Ectodermal cell (in vitro differentiated cells): ENCODE results near the gene AANAT.

ENCODE experiments used
- H3K27ac ChIP-seq: 2 replicates; pipeline ENCODE4 v1.7.0; 2013; ENCODE audit warnings: mild to moderate bottlenecking, low read depth, low read length; ENCODE audit not compliant: insufficient read depth, poor library complexity, severe bottlenecking
- H3K27me3 ChIP-seq: 2 replicates; pipeline ENCODE4 v1.7.0; 2013; ENCODE audit warnings: mild to moderate bottlenecking, low read length; ENCODE audit not compliant: insufficient read depth, control insufficient read depth, poor library complexity, severe bottlenecking
- H3K36me3 ChIP-seq: one replicate; pipeline ENCODE4 v1.7.0; 2013; ENCODE audit warnings: low read length; ENCODE audit not compliant: control insufficient read depth, insufficient read depth
- H3K4me1 ChIP-seq: one replicate; pipeline ENCODE4 v1.7.0; 2013; ENCODE audit warnings: low read length; ENCODE audit not compliant: control insufficient read depth, insufficient read depth
- H3K4me3 ChIP-seq: 2 replicates; pipeline ENCODE4 v1.7.0; 2013; ENCODE audit warnings: low read depth, low read length, control low read depth; ENCODE audit not compliant: insufficient read depth
- H3K9me3 ChIP-seq: 2 replicates; pipeline ENCODE4 v1.7.0; 2013; ENCODE audit warnings: mild to moderate bottlenecking, low read length, moderate library complexity; ENCODE audit not compliant: control insufficient read depth
- WGBS, 2 experiments: methylation state at CpG; one replicate each; pipeline ENCODE4 v1.1.7; 2013; ENCODE audit warnings: missing lambda C conversion rate in 2 of 2; 5-methylcytosine and 5-hydroxymethylcytosine counted together

The AANAT gene

GRCh38 chr17:76441686-76442340 is 25.6 kb upstream of the AANAT start:
- no peaks in the 10 kb centered on the region for H3K9me3 ChIP-seq
- H3K27me3 ChIP-seq, result no peaks in the 10 kb centered on the region
- H3K4me3 ChIP-seq, result no peak overlapping the region
- H3K36me3 ChIP-seq, result no peaks in the 10 kb centered on the region
- H3K4me1 ChIP-seq, result peaks cover 14% of the 10 kb centered on the region
- H3K27ac ChIP-seq, result no peak overlapping the region
- 66 to 72% methylated on average over 13 of the region's 13 CpGs for WGBS, 2 experiments

GRCh38 chr17:76442341-76443338 is 24.8 kb upstream of the AANAT start:
- H3K4me3 ChIP-seq, result no peak overlapping the region
- no peak overlapping the region for H3K27ac ChIP-seq
- WGBS, 2 experiments, result 93 to 97% methylated on average over 8 of the region's 8 CpGs
- H3K9me3 ChIP-seq, result no peaks in the 10 kb centered on the region
- H3K4me1 ChIP-seq, result peaks cover 19% of the 10 kb centered on the region
- no peaks in the 10 kb centered on the region for H3K36me3 ChIP-seq
- no peaks in the 10 kb centered on the region for H3K27me3 ChIP-seq

- Histone ChIP-seq H3K9me3 (no peaks in the 10 kb centered on the region), H3K4me1 (peaks cover 19% of the 10 kb centered on the region), H3K27ac (no peak overlapping the region), H3K36me3 (no peaks in the 10 kb centered on the region), H3K27me3 (no peaks in the 10 kb centered on the region), H3K4me3 (no peak overlapping the region)
- WGBS, 2 experiments, result 27 to 32% methylated on average over 9 of the region's 9 CpGs
Measured at GRCh38 chr17:76444518-76445311, 22.7 kb upstream of the AANAT start.

GRCh38 chr17:76445697-76446448 is 21.5 kb upstream of the AANAT start:
- Histone ChIP-seq H3K27me3 (no peaks in the 10 kb centered on the region), H3K27ac (no peak overlapping the region), H3K4me3 (no peak overlapping the region), H3K36me3 (no peaks in the 10 kb centered on the region), H3K9me3 (no peaks in the 10 kb centered on the region), H3K4me1 (peaks cover 24% of the 10 kb centered on the region)
- 50 to 51% methylated on average over 10 of the region's 10 CpGs for WGBS, 2 experiments

- WGBS, 2 experiments, result 66 to 67% methylated on average over 9 of the region's 9 CpGs
- no peak overlapping the region for H3K4me3 ChIP-seq
- peaks cover 27% of the 10 kb centered on the region for H3K4me1 ChIP-seq
- H3K9me3 ChIP-seq, result no peaks in the 10 kb centered on the region
- H3K27me3 ChIP-seq, result no peaks in the 10 kb centered on the region
- no peak overlapping the region for H3K27ac ChIP-seq
- H3K36me3 ChIP-seq, result no peaks in the 10 kb centered on the region
Measured at GRCh38 chr17:76446449-76447231, 20.8 kb upstream of the AANAT start.

GRCh38 chr17:76447931-76448652 is 19.3 kb upstream of the AANAT start:
- H3K4me3 ChIP-seq, result no peak overlapping the region
- WGBS, 2 experiments, result 77% methylated on average over 7 of the region's 7 CpGs
- no peaks in the 10 kb centered on the region for H3K27me3 ChIP-seq
- no peak overlapping the region for H3K27ac ChIP-seq
- H3K36me3 ChIP-seq, result no peaks in the 10 kb centered on the region
- peaks cover 23% of the 10 kb centered on the region for H3K4me1 ChIP-seq
- no peaks in the 10 kb centered on the region for H3K9me3 ChIP-seq

- H3K36me3 ChIP-seq, result no peaks in the 10 kb centered on the region
- H3K27ac ChIP-seq, result no peak overlapping the region
- no peaks in the 10 kb centered on the region for H3K9me3 ChIP-seq
- H3K27me3 ChIP-seq, result no peaks in the 10 kb centered on the region
- 93% methylated on average over 6 of the region's 6 CpGs for WGBS, 2 experiments
- peaks cover 23% of the 10 kb centered on the region for H3K4me1 ChIP-seq
- H3K4me3 ChIP-seq, result no peak overlapping the region
Measured at GRCh38 chr17:76449126-76449525, 18.3 kb upstream of the AANAT start.

- peak overlapping the region; percentile 69 for H3K4me3 ChIP-seq
Measured at GRCh38 chr17:76451506-76451905, 15.9 kb upstream of the AANAT start.

More at GRCh38 chr17:76451506-76451905, 15.9 kb upstream of the AANAT start:
- Histone ChIP-seq H3K27ac (no peak overlapping the region), H3K9me3 (no peaks in the 10 kb centered on the region), H3K27me3 (no peaks in the 10 kb centered on the region), H3K36me3 (no peaks in the 10 kb centered on the region), H3K4me1 (peaks cover 14% of the 10 kb centered on the region)
- 20% methylated on average over 6 of the region's 6 CpGs for WGBS, 2 experiments
